Measurements from ENCODE around the gene MYO7B.

MYO7B gene

GRCh38 chr2:127669056-127669455, 133.6 kb downstream of the MYO7B start:
- no peak for DNase-seq

- DNase-seq = no peak
Observed at GRCh38 chr2:127670055-127670956, 134.8 kb downstream of the MYO7B start.

GRCh38 chr2:127670957-127671290, 135.4 kb downstream of the MYO7B start:
- DNase-seq = no peak

GRCh38 chr2:127671557-127672302, 136.2 kb downstream of the MYO7B start:
- no peak for DNase-seq

- no peak for DNase-seq
Observed at GRCh38 chr2:127672341-127673224, 137.1 kb downstream of the MYO7B start.

GRCh38 chr2:127673291-127674069, 138.0 kb downstream of the MYO7B start:
- no peak for DNase-seq

GRCh38 chr2:127674241-127675209, 139.0 kb downstream of the MYO7B start:
- DNase-seq = no peak

GRCh38 chr2:127675331-127676261, 140.1 kb downstream of the MYO7B start, which contains the start of gene LIMS2:
LIMS2 (minus strand) TSS chr2:127675530; CDS start chr2:127675024, 506 bp downstream.
- DNase-seq = no peak

- DNase-seq = no peak
Observed at GRCh38 chr2:127676906-127677305, 141.4 kb downstream of the MYO7B start.

- DNase-seq = no peak
Observed at GRCh38 chr2:127678531-127678930, 143.0 kb downstream of the MYO7B start.

GRCh38 chr2:127678991-127679390, 143.5 kb downstream of the MYO7B start:
- DNase-seq = no peak

- DNase-seq = no peak
Observed at GRCh38 chr2:127679680-127680361, 144.3 kb downstream of the MYO7B start.

GRCh38 chr2:127680706-127681287, 145.3 kb downstream of the MYO7B start:
- no peak for DNase-seq

GRCh38 chr2:127681288-127681804, 145.9 kb downstream of the MYO7B start:
- DNase-seq = no peak

GRCh38 chr2:127681976-127682857, 146.7 kb downstream of the MYO7B start:
- DNase-seq = no peak

- no peak for DNase-seq
Observed at GRCh38 chr2:127683056-127683455, 147.6 kb downstream of the MYO7B start.

GRCh38 chr2:127683757-127684156, 148.3 kb downstream of the MYO7B start:
- no peak for DNase-seq
